HG03354 (cell line): Measurements from ENCODE around the gene RTL9.
"Not testable (repeated sequence)": the region's sequence is repeated elsewhere in the genome, so short reads cannot be mapped to it uniquely, and the experiment has no call there.

Source experiments
- ATAC-seq: cut with Tn5 transposase; IDR thresholded peaks from one replicate; pipeline ENCODE4 v1.9.1; 2021; ENCODE audit warnings: mild to moderate bottlenecking; ENCODE audit not compliant: unreplicated experiment, poor library complexity, severe bottlenecking

RTL9 gene

GRCh38 chrX:110402850-110403221, 44.2 kb downstream of the RTL9 start:
- ATAC-seq = no peak

- no peak for ATAC-seq
Measured at GRCh38 chrX:110403441-110404238, 45.0 kb downstream of the RTL9 start.

DNA sequence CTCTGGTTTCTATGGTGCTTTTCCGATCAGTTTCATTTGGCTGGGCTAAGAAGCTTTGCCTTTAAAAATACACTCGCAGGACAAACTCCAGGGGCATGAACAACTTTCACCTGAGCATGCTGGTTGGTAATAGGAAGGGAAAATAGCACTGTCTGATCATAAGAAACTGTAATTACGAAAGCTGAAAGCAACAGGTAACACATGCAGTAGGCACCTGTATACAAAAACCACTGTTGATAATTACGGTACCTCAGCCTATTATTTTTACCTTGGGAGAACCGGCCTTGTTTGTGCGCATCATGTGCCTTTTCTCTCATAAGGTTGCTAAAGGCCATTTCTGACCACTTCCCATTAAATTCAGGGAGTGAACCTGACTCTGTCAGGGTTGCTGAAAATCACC, 45.7 kb downstream of the RTL9 start:
- no peak for ATAC-seq

- not testable (repeated sequence) for ATAC-seq
Measured at GRCh38 chrX:110406250-110406649, 47.6 kb downstream of the RTL9 start.

DNA sequence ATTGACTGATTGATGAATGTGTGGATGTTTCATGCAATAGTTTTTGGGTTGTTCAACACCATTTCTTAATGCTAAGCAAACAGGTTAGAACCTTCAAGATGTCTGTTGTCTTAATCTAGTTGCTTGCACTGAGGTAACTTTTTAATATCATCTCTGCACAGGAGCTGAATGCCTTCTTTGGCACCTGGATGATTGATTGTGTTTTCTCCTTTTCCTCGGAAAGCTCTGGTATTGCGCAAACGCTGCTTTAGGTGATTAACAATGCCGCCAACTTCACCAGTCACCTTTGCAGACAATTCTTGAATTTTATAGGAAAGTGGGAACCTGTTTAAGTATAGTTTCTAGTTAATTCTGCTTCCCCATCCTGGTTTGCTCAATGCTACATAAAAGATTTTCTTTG, 48.2 kb downstream of the RTL9 start:
- no peak for ATAC-seq

GRCh38 chrX:110407910-110408545, 49.4 kb downstream of the RTL9 start:
- ATAC-seq = peak; percentile 69
